ENCODE data around the gene RELN. TPM values are rescaled to one million over a fixed set of nuclear protein-coding genes. Genes with fewer than 3 reads are reported as not detected.

Gene RELN
- total RNA-seq, 1 experiment from 2014 or later: 0.20 TPM

- H3K4me2 ChIP-seq (ENCODE audit: low read length): no peak overlapping the region
- POLR2A ChIA-PET: no interaction called here
- no peaks in the 10 kb centered on the region for H3K9me3 ChIP-seq (ENCODE audit: control insufficient read depth in 1 of 2, insufficient read depth in 1 of 2, low read depth in 1 of 2, low read length in 2 of 2)
- no peak overlapping the region for H2AFZ ChIP-seq (ENCODE audit: low read depth, low read length, poor library complexity, severe bottlenecking)
- CTCF ChIA-PET: no interaction called here
- no peak overlapping the region for H3K9ac ChIP-seq (ENCODE audit: low read length)
- intact Hi-C loops (cut with micrococcal nuclease): no loop called here
- H3K4me1 ChIP-seq (ENCODE audit: control insufficient read depth in 1 of 2, insufficient read depth in 2 of 2, low read length in 2 of 2): no peaks in the 10 kb centered on the region
- ATAC-seq (no peak), DNase-seq (ENCODE audit: low read depth, low spot score) (no peak)
- RAD21 ChIA-PET (ENCODE audit: low non-redundant PET in 1 of 2, low total read pairs in 2 of 2, uncharacterized antibody in 2 of 2, unreplicated experiment in 2 of 2): no interaction called here
- BruUV-seq (replicated peaks): no TSS peak
- no peaks in the 10 kb centered on the region for H3K79me2 ChIP-seq (ENCODE audit: insufficient read depth, low read length)
- H3K27ac ChIP-seq (ENCODE audit: low read depth, low read length): no peak overlapping the region
- TF ChIP-seq REST (IDR thresholded peaks at IDR 0.05; ENCODE audit: low read depth) (no peak), EGR1 (IDR thresholded peaks at IDR 0.05; ENCODE audit: low read depth) (no peak), RAD21 (IDR thresholded peaks at IDR 0.05; ENCODE audit: low read depth) (no peak)
- H3K36me3 ChIP-seq (ENCODE audit: control insufficient read depth in 1 of 2, insufficient read depth in 2 of 2, low read length in 2 of 2): no peaks in the 10 kb centered on the region
- no peak overlapping the region for H3K4me3 ChIP-seq (replicated peaks in 1 of 2; ENCODE audit: low read depth in 1 of 2, low read length in 2 of 2)
- no peaks in the 10 kb centered on the region for H3K9me2 ChIP-seq (ENCODE audit: insufficient read depth)
- peaks cover 21% of the 10 kb centered on the region; the same call in 1 of the 2 replicates for H3K27me3 ChIP-seq (ENCODE audit: insufficient read depth, low read length)
- H4K20me1 ChIP-seq (ENCODE audit: insufficient read depth): no peaks in the 10 kb centered on the region
Observed at GRCh38 chr7:103915680-103916357, 73.6 kb downstream of the RELN start.

- ChIA-PET RAD21 (ENCODE audit: low non-redundant PET in 1 of 2, low total read pairs in 2 of 2, uncharacterized antibody in 2 of 2, unreplicated experiment in 2 of 2) (no interaction called here), CTCF (no interaction called here), POLR2A (no interaction called here)
- no peak for DNase-seq (ENCODE audit: low read depth, low spot score)
- TF ChIP-seq CTCF (IDR thresholded peaks at IDR 0.05 in 2 of 3, conservative IDR thresholded peaks at IDR 0.05 in 1 of 3; ENCODE audit: borderline replicate concordance in 1 of 3, insufficient read depth in 1 of 3, low read depth in 2 of 3, low read length in 2 of 3): peak in 1 of 3 experiments; percentile 10; a peak in 1 of 6 replicates
- TF ChIP-seq YY1 (IDR thresholded peaks at IDR 0.05; ENCODE audit: extremely low read depth, insufficient replicate concordance, low read depth, low read length): no peak
- no peak for ATAC-seq
- H3K27ac ChIP-seq (ENCODE audit: low read depth, low read length): no peak overlapping the region
- no peak overlapping the region for H3K4me2 ChIP-seq (ENCODE audit: low read length)
- H2AFZ ChIP-seq (ENCODE audit: low read depth, low read length, poor library complexity, severe bottlenecking): no peak overlapping the region
- no peak overlapping the region for H3K4me3 ChIP-seq (replicated peaks in 1 of 2; ENCODE audit: low read depth in 1 of 2, low read length in 2 of 2)
- no peaks in the 10 kb centered on the region for H3K79me2 ChIP-seq (ENCODE audit: insufficient read depth, low read length)
- H3K9me2 ChIP-seq (ENCODE audit: insufficient read depth): no peaks in the 10 kb centered on the region
- peaks cover 21% of the 10 kb centered on the region; the same call in 1 of the 2 replicates for H3K27me3 ChIP-seq (ENCODE audit: insufficient read depth, low read length)
- H3K9ac ChIP-seq (ENCODE audit: low read length): no peak overlapping the region
- H3K4me1 ChIP-seq (ENCODE audit: control insufficient read depth in 1 of 2, insufficient read depth in 2 of 2, low read length in 2 of 2): no peaks in the 10 kb centered on the region
- no peaks in the 10 kb centered on the region for H3K9me3 ChIP-seq (ENCODE audit: control insufficient read depth in 1 of 2, insufficient read depth in 1 of 2, low read depth in 1 of 2, low read length in 2 of 2)
- no peaks in the 10 kb centered on the region; the same call in 1 of the 2 replicates for H4K20me1 ChIP-seq (ENCODE audit: insufficient read depth)
- no TSS peak for BruUV-seq (replicated peaks)
- H3K36me3 ChIP-seq (ENCODE audit: control insufficient read depth in 1 of 2, insufficient read depth in 2 of 2, low read length in 2 of 2): no peaks in the 10 kb centered on the region
- intact Hi-C loops (cut with micrococcal nuclease): no loop called here
Observed at GRCh38 chr7:103914147-103914899, 75.1 kb downstream of the RELN start.

All from HCT116 (cell line).